ENCODE data around the gene MAP2K3.

The MAP2K3 gene

GRCh38 chr17:21361020-21361809 is 76.7 kb downstream of the MAP2K3 start:
- Histone ChIP-seq H4K91ac (ENCODE audit: low read length) (no peak overlapping the region), H2BK120ac (ENCODE audit: low read depth, low read length) (no peak overlapping the region), H2AFZ (ENCODE audit: low read depth, low read length) (no peak overlapping the region), H3K9me3 (ENCODE audit: control insufficient read depth, low read length) (no peaks in the 10 kb centered on the region), H3K14ac (ENCODE audit: low read length in 2 of 2) (no peak overlapping the region), H3K4me3 (ENCODE audit: insufficient read depth in 1 of 2, low read depth in 1 of 2, low read length in 2 of 2) (no peak overlapping the region), H2BK5ac (ENCODE audit: low read depth, low read length, poor library complexity, severe bottlenecking) (no peak overlapping the region), H3K27me3 (ENCODE audit: control insufficient read depth in 1 of 2, insufficient read depth in 1 of 2, low read length in 2 of 2) (peaks cover 46 to 63% of the 10 kb centered on the region in 2 experiments), H2BK12ac (ENCODE audit: low read length in 2 of 2) (no peak overlapping the region), H3K23ac (ENCODE audit: low read length in 2 of 2) (no peak overlapping the region), H3K9ac (ENCODE audit: low read length) (no peak overlapping the region), H4K8ac (ENCODE audit: low read length) (no peak overlapping the region), H3K4ac (ENCODE audit: low read depth in 1 of 2, low read length in 2 of 2) (no peak overlapping the region), H3K4me2 (ENCODE audit: low read length, poor library complexity, severe bottlenecking) (no peak overlapping the region), H3K79me1 (replicated peaks; ENCODE audit: low read length, poor library complexity, severe bottlenecking) (no peaks in the 10 kb centered on the region), H3K36me3 (ENCODE audit: control insufficient read depth in 1 of 2, insufficient read depth in 2 of 2, low read depth in 1 of 2, low read length in 2 of 2) (peaks cover 0 to 4% of the 10 kb centered on the region in 2 experiments), H2AK5ac (ENCODE audit: low read length, severe bottlenecking) (no peak overlapping the region), H3K4me1 (ENCODE audit: control insufficient read depth, insufficient read depth, low read depth, low read length) (peaks cover 2% of the 10 kb centered on the region), H3K18ac (ENCODE audit: low read depth in 1 of 2, low read length in 2 of 2) (no peak overlapping the region), H3K27ac (ENCODE audit: low read length, poor library complexity, severe bottlenecking) (no peak overlapping the region), H2BK15ac (ENCODE audit: low read depth, poor library complexity, severe bottlenecking) (no peak overlapping the region)
- 53% methylated on average over 5 of the region's 5 CpGs for WGBS
- DNase-seq, result no peak

- Histone ChIP-seq H3K4me3 (ENCODE audit: insufficient read depth in 1 of 2, low read depth in 1 of 2, low read length in 2 of 2) (no peak overlapping the region), H3K18ac (ENCODE audit: low read depth in 1 of 2, low read length in 2 of 2) (no peak overlapping the region), H2BK5ac (ENCODE audit: low read depth, low read length, poor library complexity, severe bottlenecking) (no peak overlapping the region), H2AK5ac (ENCODE audit: low read length, severe bottlenecking) (no peak overlapping the region), H3K4ac (ENCODE audit: low read depth in 1 of 2, low read length in 2 of 2) (no peak overlapping the region), H3K27ac (ENCODE audit: low read length, poor library complexity, severe bottlenecking) (no peak overlapping the region), H3K14ac (ENCODE audit: low read length in 2 of 2) (no peak overlapping the region), H2BK12ac (ENCODE audit: low read length in 2 of 2) (no peak overlapping the region), H3K9me3 (ENCODE audit: control insufficient read depth, low read length) (no peaks in the 10 kb centered on the region), H4K8ac (ENCODE audit: low read length) (no peak overlapping the region), H3K4me2 (ENCODE audit: low read length, poor library complexity, severe bottlenecking) (no peak overlapping the region), H3K9ac (ENCODE audit: low read length) (no peak overlapping the region), H2BK120ac (ENCODE audit: low read depth, low read length) (no peak overlapping the region), H3K23ac (ENCODE audit: low read length in 2 of 2) (no peak overlapping the region), H2AFZ (ENCODE audit: low read depth, low read length) (no peak overlapping the region), H4K91ac (ENCODE audit: low read length) (no peak overlapping the region), H3K36me3 (ENCODE audit: control insufficient read depth in 1 of 2, insufficient read depth in 2 of 2, low read depth in 1 of 2, low read length in 2 of 2) (peaks cover 0 to 2% of the 10 kb centered on the region in 2 experiments), H3K79me1 (replicated peaks; ENCODE audit: low read length, poor library complexity, severe bottlenecking) (no peaks in the 10 kb centered on the region), H3K4me1 (ENCODE audit: control insufficient read depth, insufficient read depth, low read depth, low read length) (peaks cover 2% of the 10 kb centered on the region), H2BK15ac (ENCODE audit: low read depth, poor library complexity, severe bottlenecking) (no peak overlapping the region), H3K27me3 (ENCODE audit: control insufficient read depth in 1 of 2, insufficient read depth in 1 of 2, low read length in 2 of 2) (peaks cover 57 to 72% of the 10 kb centered on the region in 2 experiments)
- no peak for DNase-seq
Measured at GRCh38 chr17:21362331-21362931, 77.9 kb downstream of the MAP2K3 start.

- no peak overlapping the region for H2BK12ac ChIP-seq (ENCODE audit: low read length in 2 of 2)
- H3K9ac ChIP-seq (ENCODE audit: low read length), result no peak overlapping the region
- H3K23ac ChIP-seq (ENCODE audit: low read length in 2 of 2), result no peak overlapping the region
- no peak overlapping the region for H2BK5ac ChIP-seq (ENCODE audit: low read depth, low read length, poor library complexity, severe bottlenecking)
- H2AFZ ChIP-seq (ENCODE audit: low read depth, low read length), result no peak overlapping the region
- no peak overlapping the region for H3K4ac ChIP-seq (ENCODE audit: low read depth in 1 of 2, low read length in 2 of 2)
- peaks cover 68% of the 10 kb centered on the region in 2 experiments for H3K27me3 ChIP-seq (ENCODE audit: control insufficient read depth in 1 of 2, insufficient read depth in 1 of 2, low read length in 2 of 2)
- DNase-seq, result no peak
- no peaks in the 10 kb centered on the region for H3K9me3 ChIP-seq (ENCODE audit: control insufficient read depth, low read length)
- H2BK120ac ChIP-seq (ENCODE audit: low read depth, low read length), result no peak overlapping the region
- H2AK5ac ChIP-seq (ENCODE audit: low read length, severe bottlenecking), result no peak overlapping the region
- WGBS, result 81% methylated on average over 9 of the region's 9 CpGs
- no peaks in the 10 kb centered on the region for H3K36me3 ChIP-seq (ENCODE audit: control insufficient read depth in 1 of 2, insufficient read depth in 2 of 2, low read depth in 1 of 2, low read length in 2 of 2)
- H2BK15ac ChIP-seq (ENCODE audit: low read depth, poor library complexity, severe bottlenecking), result no peak overlapping the region
- no peak overlapping the region for H3K27ac ChIP-seq (ENCODE audit: low read length, poor library complexity, severe bottlenecking)
- no peak overlapping the region for H3K14ac ChIP-seq (ENCODE audit: low read length in 2 of 2)
- H3K18ac ChIP-seq (ENCODE audit: low read depth in 1 of 2, low read length in 2 of 2), result no peak overlapping the region
- peaks cover 4% of the 10 kb centered on the region for H3K4me1 ChIP-seq (ENCODE audit: control insufficient read depth, insufficient read depth, low read depth, low read length)
- no peaks in the 10 kb centered on the region for H3K79me1 ChIP-seq (replicated peaks; ENCODE audit: low read length, poor library complexity, severe bottlenecking)
- H4K8ac ChIP-seq (ENCODE audit: low read length), result no peak overlapping the region
- H3K4me3 ChIP-seq (ENCODE audit: insufficient read depth in 1 of 2, low read depth in 1 of 2, low read length in 2 of 2), result no peak overlapping the region
- H3K4me2 ChIP-seq (ENCODE audit: low read length, poor library complexity, severe bottlenecking), result no peak overlapping the region
- H4K91ac ChIP-seq (ENCODE audit: low read length), result no peak overlapping the region
Measured at GRCh38 chr17:21363776-21364642, 79.5 kb downstream of the MAP2K3 start.
